NCI-H345 treated with DMSO at 0.1 percent for 48 hours (cell line): ENCODE measurements around the gene UBL5.
"Not testable (repeated sequence)": the region's sequence is repeated elsewhere in the genome, so short reads cannot be mapped to it uniquely, and the experiment has no call there.

Experiments
- DNase-seq: peaks from one replicate; lab custom pipeline; 2025; ENCODE audit not compliant: unreplicated experiment; lab: John Stamatoyannopoulos, UW

The UBL5 gene

GRCh38 chr19:9827289-9828238 is at the start of gene UBL5:
Gene UBL5 (plus strand): TSS chr19:9827918. CDS start chr19:9828338, 420 bp downstream.
- peak; percentile 87 for DNase-seq

GRCh38 chr19:9782338-9782737 is 45.4 kb upstream of the UBL5 start:
- DNase-seq = no peak

GRCh38 chr19:9784163-9784496 is 43.6 kb upstream of the UBL5 start:
- not testable (repeated sequence) for DNase-seq

- DNase-seq = peak; percentile 88
These were observed 42.1 kb upstream of the UBL5 start for GRCh38 chr19:9785367-9786331.

GRCh38 chr19:9786342-9786741 is 41.4 kb upstream of the UBL5 start:
- DNase-seq = no peak

- no peak for DNase-seq
These were observed 40.9 kb upstream of the UBL5 start for GRCh38 chr19:9786819-9787218.

GRCh38 chr19:9788604-9789003 is 39.1 kb upstream of the UBL5 start:
- DNase-seq = not testable (repeated sequence)

GRCh38 chr19:9789066-9789465 is 38.7 kb upstream of the UBL5 start:
- no peak for DNase-seq

GRCh38 chr19:9789579-9789978 is 38.1 kb upstream of the UBL5 start:
- not testable (repeated sequence) for DNase-seq

GRCh38 chr19:9791073-9791367 is 36.7 kb upstream of the UBL5 start:
- not testable (repeated sequence) for DNase-seq

GRCh38 chr19:9791552-9792205 is 36.0 kb upstream of the UBL5 start:
- DNase-seq = peak; percentile 92

GRCh38 chr19:9792206-9793070 is 35.3 kb upstream of the UBL5 start:
- DNase-seq = peak; percentile 96

GRCh38 chr19:9793071-9793591 is 34.6 kb upstream of the UBL5 start:
- DNase-seq = no peak

- DNase-seq = peak; percentile 80
These were observed 31.5 kb upstream of the UBL5 start for GRCh38 chr19:9796113-9796773.

- no peak for DNase-seq
These were observed 29.8 kb upstream of the UBL5 start for GRCh38 chr19:9797871-9798270.

GRCh38 chr19:9799162-9799561 is 28.6 kb upstream of the UBL5 start:
- no peak for DNase-seq

- DNase-seq = no peak
These were observed 25.7 kb upstream of the UBL5 start for GRCh38 chr19:9801976-9802375.

- no peak for DNase-seq
These were observed 20.9 kb upstream of the UBL5 start for GRCh38 chr19:9806803-9807202.
